Measurements from ENCODE around the gene MTA1.

DNA sequence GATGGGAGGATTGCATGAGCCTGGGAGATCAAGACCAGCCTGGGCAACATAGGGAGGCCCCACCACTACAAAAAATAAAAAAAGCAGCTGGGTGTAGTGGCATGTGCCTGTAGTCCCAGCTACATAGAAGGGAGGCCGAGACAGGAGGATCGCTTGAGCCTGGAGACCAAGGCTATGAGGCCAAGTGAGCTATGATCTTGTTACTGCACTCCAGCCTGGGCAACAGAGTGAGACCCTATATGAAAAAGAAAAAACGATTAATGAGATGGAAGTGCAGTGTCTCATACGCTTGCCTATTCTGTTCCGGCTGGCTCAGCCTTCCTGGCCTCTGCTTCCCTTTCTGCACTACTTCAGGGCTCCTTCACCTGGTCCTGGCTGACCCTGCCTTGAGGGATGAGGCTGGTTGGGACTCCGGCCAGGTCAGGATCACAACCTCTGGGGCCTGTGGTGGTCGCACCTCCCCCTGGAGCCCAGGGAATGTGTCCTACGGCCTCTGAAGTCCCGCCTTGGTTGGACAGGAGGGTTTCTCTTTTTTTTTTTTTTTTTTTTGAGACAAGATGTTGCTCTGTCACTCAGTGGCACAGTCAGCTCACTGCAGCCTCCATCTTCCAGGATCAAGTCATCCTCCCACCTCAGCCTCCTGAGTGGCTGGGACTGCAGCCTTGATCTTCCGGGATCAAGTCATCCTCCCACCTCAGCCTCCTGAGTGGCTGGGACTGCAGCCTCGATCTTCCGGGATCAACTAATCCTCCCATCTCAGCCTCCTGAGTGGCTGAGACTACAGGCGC lies 82.1 kb downstream of the MTA1 start:
- TF ChIP-seq, protein P1, sequence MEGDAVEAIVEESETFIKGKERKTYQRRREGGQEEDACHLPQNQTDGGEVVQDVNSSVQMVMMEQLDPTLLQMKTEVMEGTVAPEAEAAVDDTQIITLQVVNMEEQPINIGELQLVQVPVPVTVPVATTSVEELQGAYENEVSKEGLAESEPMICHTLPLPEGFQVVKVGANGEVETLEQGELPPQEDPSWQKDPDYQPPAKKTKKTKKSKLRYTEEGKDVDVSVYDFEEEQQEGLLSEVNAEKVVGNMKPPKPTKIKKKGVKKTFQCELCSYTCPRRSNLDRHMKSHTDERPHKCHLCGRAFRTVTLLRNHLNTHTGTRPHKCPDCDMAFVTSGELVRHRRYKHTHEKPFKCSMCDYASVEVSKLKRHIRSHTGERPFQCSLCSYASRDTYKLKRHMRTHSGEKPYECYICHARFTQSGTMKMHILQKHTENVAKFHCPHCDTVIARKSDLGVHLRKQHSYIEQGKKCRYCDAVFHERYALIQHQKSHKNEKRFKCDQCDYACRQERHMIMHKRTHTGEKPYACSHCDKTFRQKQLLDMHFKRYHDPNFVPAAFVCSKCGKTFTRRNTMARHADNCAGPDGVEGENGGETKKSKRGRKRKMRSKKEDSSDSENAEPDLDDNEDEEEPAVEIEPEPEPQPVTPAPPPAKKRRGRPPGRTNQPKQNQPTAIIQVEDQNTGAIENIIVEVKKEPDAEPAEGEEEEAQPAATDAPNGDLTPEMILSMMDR (IDR thresholded peaks at IDR 0.05), result no peak
- TF ChIP-seq POLR2AphosphoS5 (IDR thresholded peaks at IDR 0.05) (no peak), EP300 (IDR thresholded peaks at IDR 0.05) (no peak), POLR2A (IDR thresholded peaks at IDR 0.05) (no peak)

Data from stomach (tissue), 4 donors.